HG03378 (cell line): ENCODE measurements around the gene PUSL1.

Experiments used
- ATAC-seq: cut with Tn5 transposase; IDR thresholded peaks from one replicate; pipeline ENCODE4 v1.9.1; 2021; ENCODE audit warnings: mild to moderate bottlenecking, moderate library complexity; ENCODE audit not compliant: unreplicated experiment

The PUSL1 gene

GRCh38 chr1:1293263-1294249 is 14.8 kb upstream of the PUSL1 start:
- ATAC-seq, result no peak

GRCh38 chr1:1294250-1294890 is 14.0 kb upstream of the PUSL1 start:
- no peak for ATAC-seq

- no peak for ATAC-seq
These were observed 13.1 kb upstream of the PUSL1 start for GRCh38 chr1:1295154-1295923.

- ATAC-seq, result no peak
These were observed 12.0 kb upstream of the PUSL1 start for GRCh38 chr1:1296070-1297061.

GRCh38 chr1:1297802-1298424 is 10.5 kb upstream of the PUSL1 start:
- ATAC-seq, result no peak

GRCh38 chr1:1298861-1299685 is 9.3 kb upstream of the PUSL1 start:
- no peak for ATAC-seq

GRCh38 chr1:1299686-1300351 is 8.6 kb upstream of the PUSL1 start:
- ATAC-seq, result no peak

GRCh38 chr1:1300352-1300739 is 8.1 kb upstream of the PUSL1 start:
- ATAC-seq, result no peak

GRCh38 chr1:1302006-1302430 is 6.4 kb upstream of the PUSL1 start:
- no peak for ATAC-seq

GRCh38 chr1:1302951-1303509 is 5.4 kb upstream of the PUSL1 start:
- no peak for ATAC-seq

GRCh38 chr1:1303736-1304135 is 4.7 kb upstream of the PUSL1 start:
- no peak for ATAC-seq

GRCh38 chr1:1304331-1305299 is 3.8 kb upstream of the PUSL1 start:
- no peak for ATAC-seq

GRCh38 chr1:1305300-1306069 is 2.9 kb upstream of the PUSL1 start:
- no peak for ATAC-seq

- no peak for ATAC-seq
These were observed 2.2 kb upstream of the PUSL1 start for GRCh38 chr1:1306070-1306660.

- no peak for ATAC-seq
These were observed 1.6 kb upstream of the PUSL1 start for GRCh38 chr1:1306661-1307260.
